Measurements from ENCODE around the gene RHOBTB3. TPM values are rescaled to one million over a fixed set of nuclear protein-coding genes. Genes with fewer than 3 reads are reported as not detected.
"Not testable (repeated sequence)": the region's sequence is repeated elsewhere in the genome, so short reads cannot be mapped to it uniquely, and the experiment has no call there.

RHOBTB3 gene
- total RNA-seq, 1 donor from 2014 or later = 21.6 TPM

DNA sequence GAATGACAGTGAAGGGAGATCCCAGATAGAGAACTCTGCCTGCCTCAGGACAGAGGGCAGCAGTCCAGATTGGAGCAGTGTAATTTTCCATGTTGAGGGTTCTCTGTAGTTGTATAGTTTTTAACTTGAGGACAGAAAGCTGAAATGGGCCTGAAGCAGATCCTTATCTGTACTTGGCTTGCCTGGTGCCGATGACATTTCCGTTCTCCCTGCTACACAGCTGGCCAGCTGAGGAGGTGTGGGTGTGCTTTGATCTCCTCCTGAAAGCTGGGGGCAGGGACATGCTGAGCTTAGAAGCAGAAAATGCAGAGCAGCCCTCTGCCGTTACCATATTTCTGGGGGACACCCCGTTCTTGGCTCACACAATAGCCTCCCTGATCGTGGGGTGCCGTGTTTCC is 80.9 kb downstream of the RHOBTB3 start:
- H3K4me3 ChIP-seq (ENCODE audit: low read depth, low read length) = no peak overlapping the region
- FAIRE-seq = no peak
- no peaks in the 10 kb centered on the region for H3K27me3 ChIP-seq (ENCODE audit: control insufficient read depth, insufficient read depth, low read length)
- TF ChIP-seq, protein P1, sequence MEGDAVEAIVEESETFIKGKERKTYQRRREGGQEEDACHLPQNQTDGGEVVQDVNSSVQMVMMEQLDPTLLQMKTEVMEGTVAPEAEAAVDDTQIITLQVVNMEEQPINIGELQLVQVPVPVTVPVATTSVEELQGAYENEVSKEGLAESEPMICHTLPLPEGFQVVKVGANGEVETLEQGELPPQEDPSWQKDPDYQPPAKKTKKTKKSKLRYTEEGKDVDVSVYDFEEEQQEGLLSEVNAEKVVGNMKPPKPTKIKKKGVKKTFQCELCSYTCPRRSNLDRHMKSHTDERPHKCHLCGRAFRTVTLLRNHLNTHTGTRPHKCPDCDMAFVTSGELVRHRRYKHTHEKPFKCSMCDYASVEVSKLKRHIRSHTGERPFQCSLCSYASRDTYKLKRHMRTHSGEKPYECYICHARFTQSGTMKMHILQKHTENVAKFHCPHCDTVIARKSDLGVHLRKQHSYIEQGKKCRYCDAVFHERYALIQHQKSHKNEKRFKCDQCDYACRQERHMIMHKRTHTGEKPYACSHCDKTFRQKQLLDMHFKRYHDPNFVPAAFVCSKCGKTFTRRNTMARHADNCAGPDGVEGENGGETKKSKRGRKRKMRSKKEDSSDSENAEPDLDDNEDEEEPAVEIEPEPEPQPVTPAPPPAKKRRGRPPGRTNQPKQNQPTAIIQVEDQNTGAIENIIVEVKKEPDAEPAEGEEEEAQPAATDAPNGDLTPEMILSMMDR (IDR thresholded peaks at IDR 0.05; ENCODE audit: insufficient read depth, low read length, severe bottlenecking) = no peak
- peaks cover 5% of the 10 kb centered on the region for H3K36me3 ChIP-seq (ENCODE audit: control insufficient read depth, insufficient read depth, low read length)
- no peak for DNase-seq (ENCODE audit: low read depth)

DNA sequence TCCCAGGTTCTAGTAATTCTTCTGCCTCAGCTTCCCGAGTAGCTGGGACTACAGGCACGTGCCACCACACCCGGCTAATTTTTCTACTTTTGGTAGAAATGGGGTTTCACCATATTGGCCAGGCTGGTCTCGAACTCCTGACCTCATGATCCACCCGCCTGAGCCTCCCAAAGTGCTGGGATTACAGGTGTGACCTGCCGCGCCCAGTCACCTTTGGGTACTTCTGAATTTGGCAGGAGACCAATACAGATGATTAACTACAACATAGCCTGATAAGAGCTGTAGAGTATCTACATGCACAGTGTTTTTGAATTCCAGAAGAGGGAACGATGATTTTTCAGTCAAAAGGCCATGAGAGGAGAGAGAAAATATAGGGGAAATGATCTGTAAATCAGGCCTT is 81.9 kb downstream of the RHOBTB3 start:
- H3K27me3 ChIP-seq (ENCODE audit: control insufficient read depth, insufficient read depth, low read length); DNase-seq (ENCODE audit: low read depth); FAIRE-seq; H3K36me3 ChIP-seq (ENCODE audit: control insufficient read depth, insufficient read depth, low read length); H3K4me3 ChIP-seq (ENCODE audit: low read depth, low read length): not testable (repeated sequence)

DNA sequence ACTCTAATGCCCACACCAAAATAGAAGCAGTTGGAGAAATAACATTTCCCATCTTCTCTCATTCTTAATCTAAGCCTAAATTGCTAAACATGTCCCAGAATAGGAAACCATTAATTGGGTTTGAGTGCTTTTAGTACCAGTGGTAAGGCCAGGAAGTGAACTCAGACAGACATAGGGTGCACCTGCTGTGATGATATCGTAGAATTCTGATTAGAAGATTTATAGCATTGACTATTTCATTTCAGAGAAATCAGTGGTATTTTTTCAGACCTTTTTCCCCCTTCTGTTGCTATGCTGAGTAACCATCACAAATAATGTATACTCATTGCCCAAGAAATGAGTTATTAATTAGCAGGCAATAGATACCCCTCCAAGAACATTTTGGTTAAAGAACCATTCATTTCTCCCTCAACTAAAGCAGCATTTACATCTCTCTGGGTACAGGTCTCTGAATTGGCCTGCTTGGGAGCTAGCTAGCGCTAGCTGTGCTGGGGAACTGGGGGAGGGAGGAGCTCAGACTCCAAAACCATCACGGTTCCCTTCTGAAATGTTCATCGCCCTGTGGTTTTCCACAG is 84.1 kb downstream of the RHOBTB3 start:
- no peak overlapping the region for H3K4me3 ChIP-seq (ENCODE audit: low read depth, low read length)
- FAIRE-seq (no peak), DNase-seq (ENCODE audit: low read depth) (no peak)
- TF ChIP-seq, protein P1 (IDR thresholded peaks at IDR 0.05; ENCODE audit: insufficient read depth, low read length, severe bottlenecking) = no peak
- H3K36me3 ChIP-seq (ENCODE audit: control insufficient read depth, insufficient read depth, low read length) = peaks cover 9% of the 10 kb centered on the region
- H3K27me3 ChIP-seq (ENCODE audit: control insufficient read depth, insufficient read depth, low read length) = no peaks in the 10 kb centered on the region

DNA sequence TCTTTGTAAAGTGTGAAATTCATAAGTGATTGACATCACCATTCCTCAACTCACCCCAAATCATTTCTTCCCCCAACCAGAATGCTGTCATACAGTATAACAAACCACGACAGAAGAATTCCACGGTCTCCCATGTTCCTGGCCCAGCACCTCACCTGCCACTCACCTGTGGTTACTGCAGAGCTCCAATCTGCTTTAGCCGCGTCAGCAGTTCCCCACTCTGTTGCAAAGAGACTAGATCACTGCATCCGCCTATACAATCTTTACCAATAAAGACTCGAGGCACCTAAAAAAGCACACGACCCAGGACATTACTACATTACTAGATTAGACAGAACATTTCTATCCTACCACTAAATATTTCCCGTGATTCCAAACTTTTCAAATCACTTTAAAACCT is 85.2 kb downstream of the RHOBTB3 start:
- TF ChIP-seq, protein P1 (IDR thresholded peaks at IDR 0.05; ENCODE audit: insufficient read depth, low read length, severe bottlenecking) = no peak
- DNase-seq (ENCODE audit: low read depth) = no peak
- Histone ChIP-seq H3K4me3 (ENCODE audit: low read depth, low read length) (no peak overlapping the region), H3K36me3 (ENCODE audit: control insufficient read depth, insufficient read depth, low read length) (peaks cover 9% of the 10 kb centered on the region), H3K27me3 (ENCODE audit: control insufficient read depth, insufficient read depth, low read length) (no peaks in the 10 kb centered on the region)
- FAIRE-seq = no peak

DNA sequence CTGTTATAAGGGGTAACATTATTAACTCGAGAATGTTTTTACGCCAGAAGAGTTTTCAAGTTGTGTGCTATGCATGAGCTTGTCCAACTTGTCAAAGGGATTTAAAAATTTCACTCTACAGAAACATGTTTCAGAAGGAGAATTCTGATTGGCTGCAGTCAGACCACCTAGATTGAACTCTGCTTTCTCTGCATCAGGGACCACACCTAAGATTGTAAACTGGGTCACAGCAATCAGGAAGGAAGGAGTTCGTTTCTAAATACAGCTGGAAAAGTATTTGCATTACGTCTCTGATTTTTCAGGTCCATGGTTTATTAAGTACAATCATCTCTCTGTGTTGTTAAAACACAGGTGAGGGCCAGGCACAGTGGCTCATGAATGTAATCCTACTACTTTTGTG is 85.6 kb downstream of the RHOBTB3 start:
- H3K27me3 ChIP-seq (ENCODE audit: control insufficient read depth, insufficient read depth, low read length) = no peaks in the 10 kb centered on the region
- TF ChIP-seq, protein P1 (IDR thresholded peaks at IDR 0.05; ENCODE audit: insufficient read depth, low read length, severe bottlenecking) = no peak
- DNase-seq (ENCODE audit: low read depth) (no peak), FAIRE-seq (no peak)
- H3K4me3 ChIP-seq (ENCODE audit: low read depth, low read length) = no peak overlapping the region
- peaks cover 9% of the 10 kb centered on the region for H3K36me3 ChIP-seq (ENCODE audit: control insufficient read depth, insufficient read depth, low read length)

DNA sequence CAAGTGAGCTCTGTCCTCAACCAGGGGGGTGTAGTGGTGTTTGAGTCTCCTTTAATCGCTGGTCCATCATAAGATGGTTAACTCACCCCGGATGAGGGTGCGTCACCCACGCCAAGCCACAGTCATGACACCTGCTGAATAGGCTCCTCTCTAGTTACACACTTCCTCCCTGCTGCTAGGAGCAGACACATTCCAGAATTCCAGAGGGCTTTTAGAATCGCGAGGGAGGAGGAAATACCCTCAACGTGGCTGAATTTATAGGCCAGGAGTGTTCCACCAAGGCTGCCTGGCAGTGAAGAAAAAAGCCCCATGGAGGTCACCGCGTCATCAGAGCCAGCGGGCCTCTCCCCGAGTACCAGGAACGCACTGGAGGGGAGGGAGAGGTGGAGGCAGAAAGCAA is 86.3 kb downstream of the RHOBTB3 start:
- peaks cover 9% of the 10 kb centered on the region for H3K36me3 ChIP-seq (ENCODE audit: control insufficient read depth, insufficient read depth, low read length)
- FAIRE-seq = no peak
- H3K4me3 ChIP-seq (ENCODE audit: low read depth, low read length) = no peak overlapping the region
- H3K27me3 ChIP-seq (ENCODE audit: control insufficient read depth, insufficient read depth, low read length) = no peaks in the 10 kb centered on the region
- TF ChIP-seq, protein P1 (IDR thresholded peaks at IDR 0.05; ENCODE audit: insufficient read depth, low read length, severe bottlenecking) = no peak
- DNase-seq (ENCODE audit: low read depth) = peak; percentile 87
